Measurements from ENCODE around the gene F10.
A peak's percentile ranks its signal among the peaks of the same experiment; 100 is the strongest.
"Not testable (repeated sequence)": the region's sequence is repeated elsewhere in the genome, so short reads cannot be mapped to it uniquely, and the experiment has no call there.

The F10 gene

GRCh38 chr13:113102302-113102701 lies 20.3 kb upstream of the F10 start:
- not testable (repeated sequence) for DNase-seq (ENCODE audit: low spot score)

- DNase-seq (ENCODE audit: low spot score) = no peak
Observed at GRCh38 chr13:113102727-113103126, 19.9 kb upstream of the F10 start.

- no peak for DNase-seq (ENCODE audit: low spot score)
Observed at GRCh38 chr13:113103646-113104045, 19.0 kb upstream of the F10 start.

GRCh38 chr13:113105032-113105920 lies 17.3 kb upstream of the F10 start, which contains the start of gene F7:
TSS of gene F7 (plus strand) at chr13:113105791. CDS start at chr13:113105842, 51 bp downstream.
- no peak for DNase-seq (ENCODE audit: low spot score)

- DNase-seq (ENCODE audit: low spot score) = no peak
Observed at GRCh38 chr13:113105921-113106452, 16.6 kb upstream of the F10 start.

- no peak for DNase-seq (ENCODE audit: low spot score)
Observed at GRCh38 chr13:113106711-113107351, 15.8 kb upstream of the F10 start.

GRCh38 chr13:113108521-113108920 lies 14.1 kb upstream of the F10 start:
- DNase-seq (ENCODE audit: low spot score) = not testable (repeated sequence)

- DNase-seq (ENCODE audit: low spot score) = no peak
Observed at GRCh38 chr13:113109151-113110047, 13.2 kb upstream of the F10 start.

- peak; percentile 31 for DNase-seq (ENCODE audit: low spot score)
Observed at GRCh38 chr13:113110048-113110851, 12.3 kb upstream of the F10 start.

- DNase-seq (ENCODE audit: low spot score) = no peak
Observed at GRCh38 chr13:113110852-113111315, 11.7 kb upstream of the F10 start.

- DNase-seq (ENCODE audit: low spot score) = not testable (repeated sequence)
Observed at GRCh38 chr13:113111821-113112220, 10.8 kb upstream of the F10 start.

GRCh38 chr13:113112475-113112874 lies 10.1 kb upstream of the F10 start:
- DNase-seq (ENCODE audit: low spot score) = not testable (repeated sequence)

- DNase-seq (ENCODE audit: low spot score) = no peak
Observed at GRCh38 chr13:113112893-113113845, 9.4 kb upstream of the F10 start.

GRCh38 chr13:113113846-113114271 lies 8.7 kb upstream of the F10 start:
- no peak for DNase-seq (ENCODE audit: low spot score)

- no peak for DNase-seq (ENCODE audit: low spot score)
Observed at GRCh38 chr13:113114511-113115362, 7.9 kb upstream of the F10 start.

GRCh38 chr13:113115363-113116205 lies 7.0 kb upstream of the F10 start:
- no peak for DNase-seq (ENCODE audit: low spot score)

- DNase-seq (ENCODE audit: low spot score) = no peak
Observed at GRCh38 chr13:113116206-113116800, 6.3 kb upstream of the F10 start.

All from kidney capillary endothelial cell (primary cell).